A673 (cell line): ENCODE data around the gene DHX34. TPM values are rescaled to one million over a fixed set of nuclear protein-coding genes. Genes with fewer than 3 reads are reported as not detected.

Experiments used
- BruUV-seq: library from RNA; stranded (reverse); fragments of 400-500 nt; replicated peaks from 2 replicates; lab custom pipeline; 2021; lab: Mats Ljungman, UMichigan
- CTCF ChIA-PET: fragments of 300-600 bp; sonication (Branson Sonifier 250); formaldehyde crosslinking; loops from one replicate; lab custom pipeline; 2022; ENCODE audit warnings: antibody characterized with exemption; lab: Charles Lee
- POLR2A ChIA-PET: fragments of 300-600 bp; sonication (Branson Sonifier 250); formaldehyde crosslinking; loops from one replicate; lab custom pipeline; 2022; ENCODE audit warnings: antibody characterized with exemption; ENCODE audit not compliant: low non-redundant PET; lab: Charles Lee
- DNase-seq: peaks from one replicate; pipeline ENCODE4 v3.0.0-alpha.2; 2015; ENCODE audit warnings: low spot score
- H3K27ac ChIP-seq: fragments of 200-600 bp; sonication (generic); 2 replicates; pipeline ENCODE4 v1.5.1; 2016; ENCODE audit warnings: mixed run types, low read depth, mild to moderate bottlenecking, mixed read lengths, antibody characterized with exemption, low read length; ENCODE audit not compliant: poor library complexity, severe bottlenecking
- H3K27me3 ChIP-seq: fragments of 200-600 bp; sonication (generic); replicated peaks from 2 replicates; pipeline ENCODE4 v1.6.1; 2017; ENCODE audit warnings: mixed run types, low read depth, mild to moderate bottlenecking, mixed read lengths, antibody characterized with exemption, low read length; ENCODE audit not compliant: insufficient read depth, poor library complexity
- H3K36me3 ChIP-seq: fragments of 200-600 bp; sonication (generic); 2 replicates; pipeline ENCODE4 v1.6.1; 2016; ENCODE audit warnings: mixed run types, mild to moderate bottlenecking, mixed read lengths, antibody characterized with exemption, low read length; ENCODE audit not compliant: insufficient read depth, poor library complexity, severe bottlenecking
- H3K4me1 ChIP-seq: fragments of 200-600 bp; sonication (generic); 2 replicates; pipeline ENCODE4 v1.6.1; 2017; ENCODE audit warnings: mixed run types, mild to moderate bottlenecking, mixed read lengths, antibody characterized with exemption, low read length; ENCODE audit not compliant: insufficient read depth, poor library complexity, severe bottlenecking
- H3K4me3 ChIP-seq: fragments of 200-600 bp; sonication (generic); 2 replicates; pipeline ENCODE4 v1.5.1; 2016; ENCODE audit warnings: low read depth, mixed run types, mild to moderate bottlenecking, mixed read lengths, low read length; ENCODE audit not compliant: poor library complexity, severe bottlenecking
- H3K9me3 ChIP-seq: fragments of 200-600 bp; sonication (generic); 2 replicates; pipeline ENCODE4 v1.6.1; 2016; ENCODE audit warnings: mixed run types, low read depth, mild to moderate bottlenecking, mixed read lengths, antibody characterized with exemption, low read length; ENCODE audit not compliant: poor library complexity, severe bottlenecking
- EZH2 ChIP-seq: fragments of 200-600 bp; sonication (generic); IDR thresholded peaks from 2 replicates; pipeline ENCODE4 v1.6.1; 2017; ENCODE audit warnings: borderline replicate concordance, low read depth, mild to moderate bottlenecking, mixed read lengths, antibody characterized with exemption, low read length; ENCODE audit not compliant: poor library complexity, severe bottlenecking
- intact Hi-C: fragments of 100-400 bp; cut with micrococcal nuclease; formaldehyde crosslinking; loops from one replicate; pipeline ENCODE4 v1.10.0; 2022; ENCODE audit not compliant: unreplicated experiment
- total RNA-seq: library from RNA; stranded (reverse); gene quantifications from 2 replicates; pipeline ENCODE4 v1.2.3, GENCODE V29; 2021
- TF ChIP-seq, protein P1 (sequence below): fragments of 300-800, 200-600 bp; sonication (generic); conservative IDR thresholded peaks from 2 replicates; pipeline ENCODE4 v1.5.1; 2017; ENCODE audit warnings: low read depth, mild to moderate bottlenecking, antibody characterized with exemption, low read length, moderate library complexity, mixed read lengths

Gene DHX34
- total RNA-seq, 1 experiment from 2014 or later = 29.6 TPM

DNA sequence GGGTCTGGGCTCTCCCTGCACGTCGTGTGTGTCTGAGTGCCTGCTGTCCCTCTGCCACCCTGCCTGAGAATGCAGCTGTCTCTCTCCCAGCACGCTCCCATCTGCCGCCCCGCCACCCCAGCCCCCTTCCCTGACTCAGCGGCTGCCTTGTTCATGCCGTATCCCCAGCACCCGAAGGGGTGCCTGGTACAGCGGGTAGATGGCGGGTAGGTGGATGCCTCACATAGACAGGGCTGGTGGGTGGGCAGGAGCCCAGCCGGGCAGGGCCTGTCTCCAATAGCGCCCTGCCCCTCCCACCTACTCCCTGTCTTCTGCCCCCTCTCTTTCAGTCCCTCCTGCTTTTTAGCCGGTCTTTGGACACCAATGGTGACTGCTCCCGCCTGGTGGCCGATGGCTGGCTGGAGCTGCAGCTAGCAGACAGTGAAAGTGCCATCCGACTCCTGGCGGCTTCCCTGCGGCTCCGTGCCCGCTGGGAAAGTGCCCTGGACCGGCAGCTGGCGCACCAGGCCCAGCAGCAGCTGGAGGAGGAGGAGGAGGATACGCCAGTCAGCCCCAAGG is 30.3 kb downstream of the DHX34 start:
- Histone ChIP-seq H3K27me3 (no peaks in the 10 kb centered on the region), H3K36me3 (peaks cover 46% of the 10 kb centered on the region), H3K4me3 (no peak overlapping the region), H3K27ac (no peak overlapping the region), H3K9me3 (no peaks in the 10 kb centered on the region), H3K4me1 (no peaks in the 10 kb centered on the region)
- no TSS peak for BruUV-seq
- POLR2A ChIA-PET = no interaction called here
- intact Hi-C loops = no loop called here
- CTCF ChIA-PET = no interaction called here
- DNase-seq = no peak
- no peak for TF ChIP-seq EZH2
- TF ChIP-seq, protein P1, sequence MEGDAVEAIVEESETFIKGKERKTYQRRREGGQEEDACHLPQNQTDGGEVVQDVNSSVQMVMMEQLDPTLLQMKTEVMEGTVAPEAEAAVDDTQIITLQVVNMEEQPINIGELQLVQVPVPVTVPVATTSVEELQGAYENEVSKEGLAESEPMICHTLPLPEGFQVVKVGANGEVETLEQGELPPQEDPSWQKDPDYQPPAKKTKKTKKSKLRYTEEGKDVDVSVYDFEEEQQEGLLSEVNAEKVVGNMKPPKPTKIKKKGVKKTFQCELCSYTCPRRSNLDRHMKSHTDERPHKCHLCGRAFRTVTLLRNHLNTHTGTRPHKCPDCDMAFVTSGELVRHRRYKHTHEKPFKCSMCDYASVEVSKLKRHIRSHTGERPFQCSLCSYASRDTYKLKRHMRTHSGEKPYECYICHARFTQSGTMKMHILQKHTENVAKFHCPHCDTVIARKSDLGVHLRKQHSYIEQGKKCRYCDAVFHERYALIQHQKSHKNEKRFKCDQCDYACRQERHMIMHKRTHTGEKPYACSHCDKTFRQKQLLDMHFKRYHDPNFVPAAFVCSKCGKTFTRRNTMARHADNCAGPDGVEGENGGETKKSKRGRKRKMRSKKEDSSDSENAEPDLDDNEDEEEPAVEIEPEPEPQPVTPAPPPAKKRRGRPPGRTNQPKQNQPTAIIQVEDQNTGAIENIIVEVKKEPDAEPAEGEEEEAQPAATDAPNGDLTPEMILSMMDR = no peak

DNA sequence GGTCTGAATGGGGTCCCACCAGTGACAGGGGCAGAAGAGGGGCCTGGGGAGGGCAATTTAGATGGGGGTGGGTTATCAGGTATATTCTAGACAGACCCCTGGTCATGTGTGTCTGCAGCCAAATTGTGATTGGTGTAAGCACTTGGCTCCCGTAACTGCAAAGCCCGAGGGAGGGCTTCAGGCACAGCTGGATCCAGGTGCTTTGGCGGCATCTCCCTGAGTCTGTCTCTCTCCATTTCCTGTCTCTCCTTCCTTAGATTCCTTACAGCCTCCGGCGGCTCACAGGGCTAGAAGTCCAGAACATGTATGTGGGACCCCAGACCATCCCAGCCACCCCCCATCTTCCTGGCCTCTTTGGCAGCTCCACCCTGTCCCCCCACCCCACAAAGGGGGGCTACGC is 31.4 kb downstream of the DHX34 start:
- no TSS peak for BruUV-seq
- CTCF ChIA-PET = no interaction called here

DNA sequence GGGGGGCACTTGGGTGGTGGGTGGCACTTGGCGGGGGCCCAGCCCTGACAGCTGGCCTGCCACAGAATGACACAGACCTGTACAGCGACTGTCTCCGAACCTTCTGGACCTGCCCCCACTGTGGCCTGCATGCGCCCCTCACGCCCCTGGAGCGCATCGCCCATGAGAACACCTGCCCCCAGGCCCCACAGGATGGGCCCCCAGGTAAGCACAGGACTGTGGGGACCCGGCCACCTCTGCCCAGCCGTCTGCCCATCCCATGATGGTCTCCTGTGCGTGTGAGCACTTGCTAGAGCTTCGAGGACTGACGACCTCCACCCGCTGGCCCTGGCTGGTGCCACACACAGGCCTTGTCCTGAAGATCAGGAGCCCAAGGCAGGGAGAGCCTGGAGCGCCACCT is 32.0 kb downstream of the DHX34 start:
- TF ChIP-seq EZH2 = no peak
- TF ChIP-seq, protein P1 = no peak
- DNase-seq = no peak
- intact Hi-C loops = no loop called here
- BruUV-seq = no TSS peak
- Histone ChIP-seq H3K27ac (no peak overlapping the region), H3K27me3 (no peaks in the 10 kb centered on the region), H3K36me3 (peaks cover 31% of the 10 kb centered on the region), H3K4me1 (no peaks in the 10 kb centered on the region), H3K9me3 (no peaks in the 10 kb centered on the region), H3K4me3 (no peak overlapping the region)
- POLR2A ChIA-PET = no interaction called here
- CTCF ChIA-PET = no interaction called here

More for the DNA sequence above, 31.4 kb downstream of the DHX34 start:
- DNase-seq = no peak
- POLR2A ChIA-PET = no interaction called here
- H3K27me3 ChIP-seq = no peaks in the 10 kb centered on the region
- intact Hi-C loops = no loop called here
- no peak for TF ChIP-seq EZH2
- TF ChIP-seq, protein P1 = no peak
- H3K36me3 ChIP-seq = peaks cover 35% of the 10 kb centered on the region
- H3K4me3 ChIP-seq = no peak overlapping the region
- no peaks in the 10 kb centered on the region for H3K4me1 ChIP-seq
- no peaks in the 10 kb centered on the region for H3K9me3 ChIP-seq
- H3K27ac ChIP-seq = no peak overlapping the region
